ENCODE results near the gene ANO10.

GRCh38 chr3:43632986-43633385 lies 11.2 kb upstream of the ANO10 start:
- TF ChIP-seq EP300 (conservative IDR thresholded peaks at IDR 0.05; ENCODE audit: poor library complexity, severe bottlenecking), result no peak
- TF ChIP-seq CTCF (IDR thresholded peaks at IDR 0.05; ENCODE audit: poor library complexity, severe bottlenecking), result no peak

All from neural cell (in vitro differentiated cells).